NCI-H69 (cell line): ENCODE data around the gene GTF3C4.
A peak's percentile ranks its signal among the peaks of the same experiment; 100 is the strongest.

Experiments
- DNase-seq: peaks from one replicate; lab custom pipeline; 2025; lab: John Stamatoyannopoulos, UW

GTF3C4 gene

GRCh38 chr9:132670457-132671391 lies at the start of gene GTF3C4:
Gene GTF3C4 (plus strand): TSS chr9:132670464. CDS start chr9:132670599, 135 bp downstream.
- DNase-seq = peak; percentile 80

GRCh38 chr9:132622159-132622558 lies 48.1 kb upstream of the GTF3C4 start:
- DNase-seq = no peak

GRCh38 chr9:132626285-132626684 lies 44.0 kb upstream of the GTF3C4 start:
- DNase-seq = no peak

- peak; percentile 77 for DNase-seq
These were observed 43.2 kb upstream of the GTF3C4 start for GRCh38 chr9:132627106-132627505.

GRCh38 chr9:132627594-132627993 lies 42.7 kb upstream of the GTF3C4 start:
- DNase-seq = no peak

- DNase-seq = no peak
These were observed 41.5 kb upstream of the GTF3C4 start for GRCh38 chr9:132628746-132629145.

- DNase-seq = peak; percentile 16
These were observed 40.1 kb upstream of the GTF3C4 start for GRCh38 chr9:132630116-132630515.

GRCh38 chr9:132630811-132631210 lies 39.5 kb upstream of the GTF3C4 start:
- DNase-seq = peak; percentile 70

- DNase-seq = peak; percentile 66
These were observed 39.0 kb upstream of the GTF3C4 start for GRCh38 chr9:132631280-132631679.

- no peak for DNase-seq
These were observed 38.6 kb upstream of the GTF3C4 start for GRCh38 chr9:132631685-132632084.

- peak; percentile 65 for DNase-seq
These were observed 37.7 kb upstream of the GTF3C4 start for GRCh38 chr9:132632413-132633129.

- DNase-seq = no peak
These were observed 35.9 kb upstream of the GTF3C4 start for GRCh38 chr9:132634327-132634726.

GRCh38 chr9:132637351-132637750 lies 32.9 kb upstream of the GTF3C4 start:
- DNase-seq = peak; percentile 99

GRCh38 chr9:132637801-132638200 lies 32.5 kb upstream of the GTF3C4 start:
- peak; percentile 86 for DNase-seq

- DNase-seq = peak; percentile 38
These were observed 32.0 kb upstream of the GTF3C4 start for GRCh38 chr9:132638240-132638639.

- peak; percentile 19 for DNase-seq
These were observed 30.9 kb upstream of the GTF3C4 start for GRCh38 chr9:132639322-132639721.

GRCh38 chr9:132641216-132641615 lies 29.0 kb upstream of the GTF3C4 start:
- no peak for DNase-seq

- peak; percentile 66 for DNase-seq
These were observed 26.0 kb upstream of the GTF3C4 start for GRCh38 chr9:132644251-132644650.

GRCh38 chr9:132645306-132645705 lies 25.0 kb upstream of the GTF3C4 start:
- DNase-seq = peak; percentile 96

- DNase-seq = peak; percentile 72
These were observed 24.6 kb upstream of the GTF3C4 start for GRCh38 chr9:132645711-132646110.

- DNase-seq = no peak
These were observed 23.5 kb upstream of the GTF3C4 start for GRCh38 chr9:132646726-132647125.

- no peak for DNase-seq
These were observed 22.9 kb upstream of the GTF3C4 start for GRCh38 chr9:132647355-132647754.

- no peak for DNase-seq
These were observed 22.5 kb upstream of the GTF3C4 start for GRCh38 chr9:132647806-132648205.
